ENCODE measurements around the gene TNK2. TPM values are rescaled to one million over a fixed set of nuclear protein-coding genes. Genes with fewer than 3 reads are reported as not detected.
"Not testable (repeated sequence)": the region's sequence is repeated elsewhere in the genome, so short reads cannot be mapped to it uniquely, and the experiment has no call there.

Gene TNK2
- total RNA-seq, 1 donor from 2014 or later = 10.1 TPM

DNA sequence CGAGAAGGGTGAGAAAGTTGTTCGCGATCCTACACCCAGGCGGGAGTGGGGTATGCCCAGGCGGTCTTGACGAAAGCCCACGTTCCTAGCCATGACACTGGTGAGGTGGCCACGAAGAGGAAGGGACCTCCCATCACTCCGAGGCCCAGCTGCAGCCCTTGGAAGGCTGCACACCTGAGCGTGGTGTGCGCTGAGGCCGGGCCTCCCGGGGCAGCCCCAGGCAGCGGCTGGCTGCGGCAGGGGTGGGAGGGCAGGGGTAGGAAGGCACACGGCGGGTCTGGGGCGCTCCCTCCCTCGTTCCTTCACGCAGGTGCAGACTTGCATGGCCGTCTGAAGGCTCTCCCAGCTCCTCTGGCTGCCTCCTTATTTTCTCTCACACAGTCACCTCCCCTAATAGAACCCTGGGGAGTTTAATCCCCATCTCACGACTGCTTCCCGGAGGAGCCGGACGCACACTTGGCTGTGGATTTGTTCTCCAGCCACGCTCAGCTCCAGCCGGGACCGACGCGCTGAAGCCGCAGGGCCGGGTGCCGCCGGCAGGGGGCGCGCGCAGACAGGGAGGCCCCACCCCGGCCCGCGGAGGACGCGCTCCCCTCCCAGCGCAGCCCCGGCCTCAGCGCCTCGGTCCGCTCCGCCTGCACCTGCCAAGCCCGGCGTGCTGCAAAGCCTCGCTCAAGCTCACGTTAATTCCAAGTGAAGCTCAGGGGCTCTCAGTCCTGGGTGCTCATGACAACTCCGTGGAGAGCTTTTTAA, 58.9 kb downstream of the TNK2 start:
- DNase-seq = no peak

DNA sequence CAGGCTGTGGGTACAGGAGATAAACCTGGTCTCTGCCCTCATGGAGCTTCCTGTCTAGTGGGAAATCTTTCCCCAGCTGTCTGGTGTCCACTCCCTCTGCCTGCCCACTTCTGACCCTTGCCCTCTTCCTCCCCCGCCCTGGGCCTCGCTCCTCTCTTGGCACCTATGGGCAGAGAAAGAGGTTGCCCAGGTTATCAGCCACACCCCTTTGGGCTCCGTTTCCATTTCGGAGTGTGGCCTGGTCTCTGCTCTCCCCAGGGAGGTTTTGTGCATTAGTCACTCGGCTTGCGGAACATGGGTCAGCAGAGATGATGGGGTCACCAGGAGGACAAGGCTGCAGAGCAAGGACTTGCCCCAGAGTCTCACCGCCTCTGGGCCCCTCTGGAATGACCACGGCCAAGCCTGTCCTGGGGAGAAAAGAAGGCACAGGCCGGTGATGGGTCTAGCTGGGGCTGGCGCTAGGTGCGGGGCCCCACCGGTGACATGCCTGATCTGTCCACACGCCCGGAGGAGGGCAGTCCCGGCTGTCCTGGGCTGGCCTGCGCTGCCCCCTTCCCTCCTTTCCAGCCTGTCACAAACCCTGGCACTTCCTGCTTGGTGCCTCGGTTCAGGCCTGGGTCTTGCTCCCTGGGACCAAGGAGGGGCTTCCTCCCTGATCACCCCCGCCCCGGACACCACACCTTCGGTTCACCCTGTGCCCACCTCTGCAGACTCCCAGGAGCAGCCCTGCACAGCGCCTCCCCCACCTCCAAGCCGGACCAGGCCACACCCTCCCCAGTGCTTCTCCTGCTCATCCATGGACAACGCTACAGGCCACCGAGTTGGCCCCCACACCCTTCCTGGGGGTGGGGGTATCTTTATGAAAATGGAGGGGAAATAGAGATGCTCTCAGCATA, 61.0 kb downstream of the TNK2 start:
- DNase-seq = no peak

DNA sequence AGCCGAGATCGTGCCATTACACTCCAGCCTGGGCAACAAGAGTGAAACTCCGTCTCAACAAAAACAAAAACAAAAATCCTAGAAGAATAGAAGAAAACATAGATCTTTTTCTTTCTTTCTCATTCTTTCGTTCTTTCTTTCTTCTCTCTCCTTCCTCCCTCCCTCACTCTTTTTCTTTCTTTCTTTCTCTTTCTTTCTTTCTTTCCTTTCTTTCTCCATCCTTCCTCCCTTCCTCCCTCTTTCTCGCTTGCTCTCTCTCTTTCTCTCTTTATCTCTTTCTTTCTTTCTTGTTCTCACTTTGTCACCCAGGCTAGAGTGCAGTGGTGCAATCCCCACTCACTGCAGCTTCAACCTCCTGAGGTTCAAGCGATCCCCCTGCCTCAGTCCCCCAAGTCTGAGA, 62.9 kb downstream of the TNK2 start:
- DNase-seq = no peak

DNA sequence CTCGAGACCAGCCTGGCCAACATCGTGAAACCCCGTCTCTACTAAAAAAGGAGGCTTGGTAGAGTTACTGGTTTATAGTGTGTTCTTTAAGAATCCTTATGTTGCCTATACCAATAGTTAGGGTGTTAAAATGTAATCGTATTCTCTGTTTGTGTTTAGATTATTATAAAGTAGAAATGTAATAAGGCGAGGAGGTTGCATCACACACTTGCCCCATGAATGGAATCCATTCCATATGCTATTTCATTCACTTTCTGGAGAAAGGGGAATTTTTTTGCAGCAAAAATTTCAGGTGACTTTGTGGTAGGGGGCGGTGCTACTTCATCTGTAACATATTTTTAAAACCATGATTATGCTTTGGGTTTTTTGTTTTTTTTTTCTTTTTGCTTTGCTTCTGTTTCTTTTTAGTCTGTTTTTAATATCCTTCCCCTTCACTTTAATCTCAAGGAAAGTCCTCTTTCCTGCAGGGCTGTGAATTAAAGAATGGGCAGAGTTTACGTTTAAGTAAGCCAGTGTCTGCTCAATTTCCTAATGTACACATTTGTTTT, 63.6 kb downstream of the TNK2 start:
- DNase-seq = no peak

DNA sequence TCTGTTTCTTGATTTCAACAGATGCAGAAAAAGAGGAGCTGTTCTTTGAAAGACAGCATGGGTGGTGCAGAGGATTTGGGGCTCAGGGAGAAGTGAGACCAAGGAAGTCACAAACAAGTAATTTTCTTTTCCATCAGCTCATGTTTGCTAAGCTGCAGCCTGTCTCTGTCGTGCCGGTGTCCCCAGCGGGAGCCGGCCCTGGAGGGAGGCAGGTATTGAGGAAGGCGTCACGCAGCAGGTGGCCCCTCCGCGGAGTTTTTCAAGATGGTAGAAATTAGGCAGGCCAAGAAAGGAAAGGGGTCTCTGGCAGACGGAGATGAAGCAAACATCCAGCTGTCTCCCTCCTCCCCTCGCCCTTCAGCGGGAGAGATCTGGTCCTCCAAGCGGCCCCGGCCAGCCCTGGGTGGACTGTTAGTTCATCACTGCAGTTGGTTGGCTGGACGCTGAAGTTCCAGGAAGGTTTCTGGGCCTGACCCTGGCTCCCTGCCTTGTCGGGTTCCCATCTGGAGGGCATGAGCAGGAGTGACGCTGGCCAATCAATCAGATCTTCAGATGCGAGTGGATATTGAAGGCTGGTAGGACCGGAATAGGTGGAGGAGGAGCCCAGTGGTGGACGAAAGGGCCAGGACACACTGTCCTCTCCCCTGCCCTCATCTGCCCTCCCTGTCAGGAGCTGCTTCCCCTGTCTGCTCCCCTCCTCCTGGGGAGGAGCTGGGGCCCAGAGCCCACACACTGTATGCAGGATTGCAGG, 68.9 kb downstream of the TNK2 start:
- DNase-seq = no peak

DNA sequence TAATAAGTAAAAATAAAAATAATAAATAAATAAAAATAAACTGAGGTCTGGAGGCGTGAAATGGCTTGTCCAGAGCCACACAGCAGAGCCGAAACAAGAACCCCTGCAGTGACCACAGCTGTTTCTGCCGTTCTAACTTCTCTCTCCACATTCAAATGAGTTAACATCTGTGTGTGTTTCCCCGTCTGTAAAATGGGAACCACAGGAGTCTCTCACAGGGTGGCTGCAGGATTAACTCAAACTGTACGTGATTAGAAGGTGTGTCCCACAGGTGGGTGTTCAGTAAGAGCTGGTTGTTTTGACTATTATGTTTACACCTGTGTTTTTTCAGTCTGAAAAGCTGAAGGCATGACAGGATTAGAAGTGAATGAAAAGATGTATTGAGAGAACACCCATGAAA, 69.6 kb downstream of the TNK2 start:
- no peak for DNase-seq

DNA sequence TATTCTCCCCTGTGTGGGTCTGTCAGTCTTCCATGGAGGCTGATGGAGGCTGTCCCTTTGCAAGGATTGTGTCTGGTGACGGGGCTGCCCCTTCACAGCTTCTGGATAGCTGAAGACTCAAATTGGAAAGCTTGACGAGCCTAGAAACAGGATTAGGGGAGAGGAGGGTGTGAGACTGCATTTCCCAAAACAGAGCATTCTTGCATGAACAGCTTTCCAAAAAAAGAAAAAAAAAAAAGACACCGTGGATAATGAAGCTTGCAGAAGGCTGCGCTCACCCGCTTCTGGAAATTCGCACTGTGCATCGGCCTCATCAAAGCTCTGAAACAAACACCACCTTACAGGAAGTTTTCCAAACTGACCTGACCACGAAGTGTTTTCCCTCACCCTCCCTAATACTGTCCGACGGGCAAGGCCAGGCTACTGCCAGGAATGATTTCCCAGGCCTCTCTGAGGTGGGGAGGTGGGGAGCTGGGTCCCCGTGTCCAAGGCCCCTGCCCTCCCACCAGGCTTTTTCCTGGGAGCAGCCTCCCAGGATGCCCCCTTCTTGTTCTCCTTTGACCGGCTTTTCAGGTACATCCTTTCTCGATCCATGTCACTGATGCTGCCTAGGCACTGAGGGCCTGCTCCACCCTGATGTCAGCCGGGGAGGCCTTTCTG, 71.7 kb downstream of the TNK2 start:
- no peak for DNase-seq

DNA sequence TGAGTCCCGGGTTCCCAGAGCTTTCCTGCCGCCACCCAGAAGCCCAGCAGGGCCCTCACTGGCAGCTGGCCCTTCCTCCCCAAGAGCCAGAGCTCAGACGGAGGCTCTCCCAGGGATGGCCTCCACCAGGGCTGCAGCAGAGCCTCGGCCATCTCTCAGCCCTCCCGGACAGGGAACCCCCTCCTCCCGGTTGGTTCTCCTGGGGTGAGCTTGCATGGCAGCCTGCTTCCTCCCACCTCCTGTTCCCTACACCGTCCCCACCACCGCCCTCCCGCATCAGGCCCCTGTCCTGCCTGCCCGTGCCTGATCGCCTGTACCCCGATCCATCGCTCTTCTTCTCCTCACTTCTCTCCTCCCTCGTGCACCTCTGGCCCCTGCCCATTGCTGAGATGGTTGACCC, 72.6 kb downstream of the TNK2 start:
- no peak for DNase-seq

DNA sequence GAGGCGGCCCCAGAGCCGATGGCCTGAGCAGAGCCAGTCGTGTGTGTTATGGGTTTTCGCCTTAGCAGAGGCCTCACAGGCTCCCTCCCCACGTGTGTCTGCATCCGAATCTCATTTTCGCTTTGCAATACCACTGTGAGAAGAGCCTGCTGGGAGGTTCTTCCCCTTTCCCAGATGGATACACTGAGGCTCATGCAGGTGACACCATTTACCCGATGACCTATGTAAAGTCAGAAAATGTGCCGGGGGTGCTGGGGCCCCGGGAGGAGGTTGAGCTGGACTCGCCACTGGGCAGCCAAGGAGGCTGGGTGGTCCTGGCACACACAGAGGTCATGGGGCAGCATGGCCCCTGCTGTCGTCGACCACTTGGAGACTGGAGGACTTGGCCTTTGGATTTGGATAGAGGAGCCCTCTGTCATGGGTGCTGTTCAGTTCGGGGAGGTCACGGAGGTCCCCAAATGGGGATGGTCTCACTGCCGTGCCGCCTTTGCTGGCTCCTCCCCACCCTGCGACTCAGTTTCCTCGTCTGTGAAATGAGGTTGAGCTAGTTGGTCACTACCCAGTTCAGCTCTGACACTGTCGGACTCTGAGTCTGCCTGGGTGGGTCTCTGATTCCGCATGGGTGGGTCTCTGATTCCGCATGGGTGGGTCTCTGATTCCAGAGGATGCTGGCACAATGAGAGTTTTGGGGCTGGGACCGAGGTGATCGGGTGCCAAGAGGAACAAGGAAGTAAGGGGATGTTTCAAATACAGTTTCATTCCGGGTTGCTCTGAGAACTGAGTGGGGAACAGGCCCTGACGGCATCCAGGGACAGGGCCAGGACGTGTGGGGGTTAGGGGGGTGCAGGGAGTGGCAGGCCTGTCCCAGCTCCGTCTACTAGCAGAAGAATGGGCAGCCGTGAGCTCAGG, 73.4 kb downstream of the TNK2 start:
- DNase-seq = no peak

DNA sequence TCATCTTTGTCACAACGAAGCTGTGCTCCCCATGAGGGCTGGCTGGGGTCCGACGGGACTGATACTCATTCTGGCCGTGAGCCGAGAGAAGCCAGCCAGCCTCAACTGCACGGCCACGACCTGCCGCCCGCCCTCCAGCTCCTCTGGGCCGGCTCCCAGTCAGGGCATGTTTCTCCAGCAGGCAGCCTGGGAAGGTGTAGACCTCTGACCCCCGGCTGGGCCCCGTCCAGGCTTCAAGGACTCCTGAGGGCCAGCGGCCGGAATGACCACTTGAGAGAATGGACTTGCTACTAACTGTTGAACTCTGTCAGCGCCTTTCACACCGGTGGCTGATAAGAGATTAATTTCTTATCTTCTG, 78.5 kb downstream of the TNK2 start:
- no peak for DNase-seq

DNA sequence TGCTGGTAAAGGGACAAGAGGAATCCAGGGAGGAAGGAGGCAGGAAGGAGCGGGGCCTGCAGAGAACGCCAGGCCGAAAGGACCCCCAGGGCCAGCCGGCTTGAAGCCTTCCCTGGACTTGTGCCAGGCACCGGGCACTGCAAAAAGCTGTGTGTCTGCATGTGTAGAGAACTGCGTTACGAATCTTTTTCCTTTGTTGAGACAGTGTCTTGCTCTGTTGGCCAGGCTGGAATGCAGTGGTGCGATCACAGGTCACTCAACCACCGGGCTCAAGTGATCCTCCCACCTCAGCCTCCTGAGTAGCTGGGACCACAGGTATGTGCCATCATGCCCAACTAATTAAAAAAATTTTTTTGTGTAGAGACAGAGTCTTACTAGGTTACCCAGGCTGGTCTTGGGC, 79.6 kb downstream of the TNK2 start:
- no peak for DNase-seq

DNA sequence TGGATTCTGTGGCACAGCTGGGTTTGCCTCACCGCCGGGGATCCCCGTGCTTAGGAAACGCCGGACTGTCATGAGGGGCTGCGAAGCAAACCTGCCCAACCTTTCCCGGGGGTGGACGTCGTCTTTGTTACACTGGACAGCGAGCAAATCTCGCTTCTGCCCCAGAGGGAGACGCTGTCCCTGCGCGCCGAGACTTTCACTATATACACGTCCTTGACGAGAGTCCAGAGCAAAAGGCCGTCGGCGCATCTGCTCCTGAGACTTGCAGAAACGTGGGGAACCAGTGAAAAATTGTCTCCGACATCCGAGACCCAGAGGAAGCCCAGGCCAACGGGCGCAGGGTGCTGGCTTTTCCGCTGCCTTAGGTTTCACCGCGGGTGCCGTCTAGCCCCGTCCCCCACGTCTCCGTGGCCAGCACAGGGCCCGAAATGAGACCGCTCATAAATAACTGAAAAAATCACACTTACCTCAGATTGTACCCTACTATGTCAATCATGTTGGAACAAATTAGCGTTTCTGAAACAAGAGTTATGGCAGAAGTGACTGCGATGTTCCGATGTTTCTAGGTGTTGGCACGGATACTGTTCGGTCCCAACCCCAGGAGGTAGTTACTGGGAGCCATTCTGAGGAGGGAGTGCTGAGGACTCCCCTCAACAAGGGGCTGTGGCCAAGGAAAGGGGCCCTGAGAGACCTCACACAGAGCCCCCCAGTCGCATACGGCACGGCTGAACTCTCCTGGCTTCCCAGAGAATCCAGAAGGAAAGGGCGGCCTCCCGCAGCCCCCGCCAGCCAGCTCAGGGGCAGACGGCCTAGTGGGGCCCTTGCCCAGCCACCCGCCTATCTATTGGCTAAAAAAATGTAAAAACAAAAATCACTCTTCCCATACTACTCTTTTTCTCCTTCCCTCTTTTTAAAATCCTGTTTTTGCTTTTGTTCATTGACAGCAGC, 82.2 kb downstream of the TNK2 start:
- DNase-seq = no peak

DNA sequence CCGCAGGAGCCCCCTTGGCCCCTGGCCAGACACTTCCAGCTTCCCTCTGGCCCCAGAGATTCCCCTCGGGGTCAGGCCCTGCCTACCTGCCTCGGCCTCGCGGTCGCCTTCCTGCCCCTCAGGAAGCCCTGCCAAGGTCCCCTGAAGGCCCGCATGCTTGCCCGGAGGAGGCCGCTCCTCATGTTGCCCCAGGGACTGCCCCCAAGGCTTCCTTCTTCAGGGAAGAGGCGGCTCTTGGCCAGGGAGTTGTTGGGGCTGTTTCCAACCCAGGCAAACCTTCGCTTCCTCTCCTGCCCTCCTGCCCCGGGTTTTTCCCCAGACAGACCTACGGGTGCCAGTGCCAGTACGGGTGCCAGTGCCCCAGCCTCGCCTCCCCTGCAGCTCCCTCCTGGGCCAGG, 83.2 kb downstream of the TNK2 start:
- no peak for DNase-seq

DNA sequence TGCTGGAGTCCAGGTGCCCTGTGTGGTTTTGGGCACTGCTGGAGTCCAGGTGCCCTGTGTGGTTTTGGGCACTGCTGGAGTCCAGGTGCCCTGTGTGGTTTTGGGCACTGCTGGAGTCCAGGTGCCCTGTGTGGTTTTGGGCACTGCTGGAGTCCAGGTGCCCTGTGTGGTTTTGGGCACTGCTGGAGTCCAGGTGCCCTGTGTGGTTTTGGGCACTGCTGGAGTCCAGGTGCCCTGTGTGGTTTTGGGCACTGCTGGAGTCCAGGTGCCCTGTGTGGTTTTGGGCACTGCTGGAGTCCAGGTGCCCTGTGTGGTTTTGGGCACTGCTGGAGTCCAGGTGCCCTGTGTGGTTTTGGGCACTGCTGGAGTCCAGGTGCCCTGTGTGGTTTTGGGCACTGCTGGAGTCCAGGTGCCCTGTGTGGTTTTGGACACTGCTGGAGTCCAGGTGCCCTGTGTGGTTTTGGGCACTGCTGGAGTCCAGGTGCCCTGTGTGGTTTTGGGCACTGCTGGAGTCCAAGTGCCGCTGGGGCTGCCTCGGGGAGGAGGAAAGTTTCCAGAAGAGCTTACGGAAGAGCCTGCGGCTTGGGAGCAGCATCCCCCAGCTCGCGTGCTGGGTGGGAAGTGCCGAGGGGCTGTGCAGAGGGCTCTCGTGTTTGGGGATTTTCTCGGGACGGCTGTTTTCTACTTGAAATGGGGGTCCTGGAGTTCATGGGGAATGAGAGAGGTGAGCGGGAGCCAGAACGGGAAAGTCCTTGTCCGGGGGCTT, 83.7 kb downstream of the TNK2 start:
- DNase-seq = not testable (repeated sequence)

DNA sequence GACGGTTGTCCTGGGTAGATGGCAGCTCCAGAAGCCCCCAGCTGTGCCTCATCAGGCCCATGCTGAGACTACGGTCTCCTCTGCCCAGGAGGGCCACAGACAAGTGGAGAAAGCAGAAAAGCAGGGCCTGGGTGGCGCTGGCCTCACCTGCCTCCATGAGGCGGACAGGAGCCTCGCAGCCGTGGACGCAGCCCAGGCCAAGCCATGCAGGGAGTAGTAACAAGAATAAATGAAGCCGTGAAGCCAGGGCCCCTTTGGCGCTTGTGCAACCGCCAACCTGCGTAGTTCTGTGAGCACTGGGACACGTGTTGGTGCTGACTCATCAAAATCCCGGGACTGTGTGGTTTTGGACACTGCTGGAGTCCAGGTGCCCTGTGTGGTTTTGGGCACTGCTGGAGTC, 84.4 kb downstream of the TNK2 start:
- DNase-seq = no peak

DNA sequence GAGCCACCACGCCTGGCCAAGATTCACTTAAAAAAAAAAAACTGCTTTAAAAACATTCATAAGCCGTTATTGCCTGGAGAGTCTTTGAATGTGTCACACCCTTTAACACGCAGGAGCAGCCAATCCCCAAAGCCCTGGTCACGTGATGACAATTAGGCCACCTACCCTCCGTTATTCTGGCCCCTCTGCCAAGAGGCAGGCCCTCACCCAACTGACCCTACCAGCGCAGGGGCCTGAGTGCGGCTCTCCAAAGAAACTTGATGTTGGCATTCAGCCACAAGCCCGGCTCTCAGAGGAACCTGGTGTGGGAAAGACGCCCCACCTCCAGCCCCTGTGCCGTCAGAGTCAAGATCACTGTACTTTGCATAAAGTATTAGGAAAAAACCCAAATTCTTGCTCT, 85.1 kb downstream of the TNK2 start:
- no peak for DNase-seq

DNA sequence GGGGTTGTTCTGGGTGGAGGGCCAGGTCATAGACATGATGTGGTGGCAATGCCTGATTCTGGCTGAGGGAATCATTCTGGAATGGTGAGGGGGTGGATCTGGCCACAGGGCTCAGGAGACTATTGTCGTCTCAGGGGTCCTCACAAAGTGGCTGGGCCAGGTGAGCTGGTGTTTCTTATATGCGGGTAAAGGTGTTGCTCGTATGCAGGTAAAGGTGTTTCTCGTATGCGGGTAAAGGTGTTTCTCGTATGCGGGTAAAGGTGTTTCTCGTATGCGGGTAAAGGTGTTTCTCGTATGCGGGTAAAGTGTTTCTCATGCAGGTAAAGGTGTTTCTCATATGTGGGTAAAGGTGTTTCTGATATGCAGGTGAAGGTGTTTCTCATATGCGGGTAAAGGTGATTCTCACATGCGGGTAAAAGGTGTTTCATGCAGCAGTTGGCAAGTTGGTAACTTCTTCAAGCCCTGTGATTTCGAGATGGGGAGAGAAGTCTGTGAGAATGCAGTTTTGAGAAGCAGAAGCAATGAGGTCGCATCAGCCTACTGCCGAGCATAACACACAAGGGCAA, 86.1 kb downstream of the TNK2 start:
- DNase-seq = no peak

DNA sequence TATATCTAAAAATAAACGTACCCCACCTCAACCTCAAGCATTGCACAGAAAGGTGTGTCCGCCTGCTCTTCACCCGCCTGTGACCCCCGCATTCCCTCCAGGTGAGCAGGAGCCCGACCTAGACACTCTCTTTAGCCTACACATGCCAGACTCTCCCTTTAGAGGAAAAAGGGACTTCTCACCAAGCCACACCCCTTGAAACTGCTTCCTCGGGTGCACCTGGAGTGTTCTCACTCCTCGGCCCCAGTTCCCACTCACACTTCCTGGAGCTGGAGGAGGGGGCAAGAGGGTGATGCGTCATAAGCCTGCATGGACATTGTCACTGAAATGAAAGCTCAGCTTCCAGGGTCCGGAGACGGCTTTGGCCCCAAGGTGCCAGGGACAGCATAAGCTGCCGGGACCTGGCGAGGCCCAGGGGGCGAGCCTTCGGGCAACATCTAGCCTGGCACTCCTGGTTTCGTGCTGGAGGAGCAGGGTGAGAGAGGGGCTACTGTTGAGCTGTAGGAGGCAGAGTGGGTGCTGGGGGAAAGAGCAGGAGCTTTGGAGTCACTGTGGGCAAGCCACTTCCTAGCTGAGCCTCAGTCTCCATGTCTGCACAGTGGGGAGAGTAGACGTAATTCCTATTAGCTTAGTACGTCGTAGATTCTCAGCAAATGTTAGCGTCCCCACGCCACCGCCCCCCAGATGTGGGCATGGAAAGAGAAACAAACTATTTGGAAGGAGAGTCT, 86.8 kb downstream of the TNK2 start:
- DNase-seq = no peak

Data from occipital lobe (tissue), 2 donors.